K562 (cell line): ENCODE data around the gene TIMM50. TPM values are rescaled to one million over a fixed set of nuclear protein-coding genes. Genes with fewer than 3 reads are reported as not detected.

Experiments
- ASH1L ChIP-seq: fragments of 450-650 bp; IDR thresholded peaks from 2 replicates; pipeline ENCODE4 v1.6.1; 2018; ENCODE audit warnings: borderline replicate concordance, mild to moderate bottlenecking, low read depth; ENCODE audit not compliant: partially characterized antibody
- ATF7 ChIP-seq: fragments of 450-650 bp; IDR thresholded peaks from 2 replicates; pipeline ENCODE4 v1.7.1; 2014; ENCODE audit warnings: mild to moderate bottlenecking, moderate library complexity
- EZH2 ChIP-seq: IDR thresholded peaks from 2 replicates; pipeline ENCODE4 v1.6.1; 2012; ENCODE audit warnings: low read depth, mild to moderate bottlenecking, inconsistent platforms, low read length, borderline replicate concordance
- TCF7L2 ChIP-seq: fragments of 150-350 bp; IDR thresholded peaks from 2 replicates; pipeline ENCODE4 v1.6.1; 2016; ENCODE audit warnings: low read depth, mild to moderate bottlenecking, low read length, moderate library complexity
- polyA plus RNA-seq, 8 experiments: library from polyadenylated mRNA; depleted of rRNA in 4 of 8; stranded (reverse) in 5 of 8; unstranded in 3 of 8; fragments of >200 nt; fragmentation: Nextera tagmentation in 2 of 8; fragmentation: Illumina TruSeq in 1 of 8; extraction: Ambion mirVana in 2 of 8; extraction: Trizol in 1 of 8; gene quantifications; 2 replicates each; pipeline versions ENCODE4 v1.2.1 to v1.2.3, GENCODE V29; 2011 to 2014; ENCODE audit warnings: inconsistent platforms in 1 of 8, missing spikeins in 1 of 8
- total RNA-seq, 7 experiments: library from RNA; depleted of rRNA in 6 of 7; stranded (reverse); fragments of >200 nt in 6 of 7; fragmentation: Illumina TruSeq in 2 of 7; extraction: Trizol in 2 of 7; gene quantifications; 2 replicates each; pipeline versions ENCODE4 v1.2.1 to v1.2.3, GENCODE V29; 2011 to 2021; ENCODE audit warnings: low replicate concordance in 1 of 7
- TF ChIP-seq, protein P1 (sequence below): fragments of 450-650 bp; IDR thresholded peaks from 2 replicates; pipeline ENCODE4 v1.6.1; 2017; ENCODE audit warnings: antibody characterized with exemption, mild to moderate bottlenecking
- TF ChIP-seq, protein P2 (sequence below): fragments of 250-450 bp; sonication (Bioruptor Pico); IDR thresholded peaks from 2 replicates; pipeline ENCODE4 v1.4.0; 2020; ENCODE audit warnings: mild to moderate bottlenecking, moderate library complexity
- TF ChIP-seq, protein P3 (sequence below): fragments of 450-650 bp; formaldehyde crosslinking; conservative IDR thresholded peaks from 2 replicates; pipeline ENCODE4 v1.4.0; 2022; ENCODE audit warnings: mild to moderate bottlenecking, missing genetic modification characterization

TIMM50 gene
- total and polyA plus RNA-seq, 9 of the 15 experiments (the other 6 are each of a cell fraction or from before 2014, with no cell fraction given): 28.3 to 221 (median 170) TPM

DNA sequence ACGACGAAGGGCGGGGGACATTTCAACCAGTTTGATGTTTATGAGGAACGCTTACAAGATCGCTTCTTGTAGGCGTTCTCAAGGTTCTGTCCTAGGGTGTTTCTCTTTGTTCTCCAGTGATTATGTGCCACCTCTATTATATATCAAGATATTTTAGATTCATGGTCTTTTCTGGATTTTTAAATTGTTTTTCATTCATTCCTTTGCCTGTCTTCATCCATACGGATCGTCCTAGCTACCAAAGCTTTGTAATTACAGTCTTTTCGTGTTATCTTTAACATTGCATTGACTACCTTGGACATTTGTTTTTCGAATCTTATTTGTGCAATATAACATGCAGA lies 59.7 kb downstream of the TIMM50 start (continued):
- TF ChIP-seq, protein P1, sequence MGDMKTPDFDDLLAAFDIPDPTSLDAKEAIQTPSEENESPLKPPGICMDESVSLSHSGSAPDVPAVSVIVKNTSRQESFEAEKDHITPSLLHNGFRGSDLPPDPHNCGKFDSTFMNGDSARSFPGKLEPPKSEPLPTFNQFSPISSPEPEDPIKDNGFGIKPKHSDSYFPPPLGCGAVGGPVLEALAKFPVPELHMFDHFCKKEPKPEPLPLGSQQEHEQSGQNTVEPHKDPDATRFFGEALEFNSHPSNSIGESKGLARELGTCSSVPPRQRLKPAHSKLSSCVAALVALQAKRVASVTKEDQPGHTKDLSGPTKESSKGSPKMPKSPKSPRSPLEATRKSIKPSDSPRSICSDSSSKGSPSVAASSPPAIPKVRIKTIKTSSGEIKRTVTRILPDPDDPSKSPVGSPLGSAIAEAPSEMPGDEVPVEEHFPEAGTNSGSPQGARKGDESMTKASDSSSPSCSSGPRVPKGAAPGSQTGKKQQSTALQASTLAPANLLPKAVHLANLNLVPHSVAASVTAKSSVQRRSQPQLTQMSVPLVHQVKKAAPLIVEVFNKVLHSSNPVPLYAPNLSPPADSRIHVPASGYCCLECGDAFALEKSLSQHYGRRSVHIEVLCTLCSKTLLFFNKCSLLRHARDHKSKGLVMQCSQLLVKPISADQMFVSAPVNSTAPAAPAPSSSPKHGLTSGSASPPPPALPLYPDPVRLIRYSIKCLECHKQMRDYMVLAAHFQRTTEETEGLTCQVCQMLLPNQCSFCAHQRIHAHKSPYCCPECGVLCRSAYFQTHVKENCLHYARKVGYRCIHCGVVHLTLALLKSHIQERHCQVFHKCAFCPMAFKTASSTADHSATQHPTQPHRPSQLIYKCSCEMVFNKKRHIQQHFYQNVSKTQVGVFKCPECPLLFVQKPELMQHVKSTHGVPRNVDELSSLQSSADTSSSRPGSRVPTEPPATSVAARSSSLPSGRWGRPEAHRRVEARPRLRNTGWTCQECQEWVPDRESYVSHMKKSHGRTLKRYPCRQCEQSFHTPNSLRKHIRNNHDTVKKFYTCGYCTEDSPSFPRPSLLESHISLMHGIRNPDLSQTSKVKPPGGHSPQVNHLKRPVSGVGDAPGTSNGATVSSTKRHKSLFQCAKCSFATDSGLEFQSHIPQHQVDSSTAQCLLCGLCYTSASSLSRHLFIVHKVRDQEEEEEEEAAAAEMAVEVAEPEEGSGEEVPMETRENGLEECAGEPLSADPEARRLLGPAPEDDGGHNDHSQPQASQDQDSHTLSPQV: no peak
- TF ChIP-seq TCF7L2: no peak
- no peak for TF ChIP-seq EZH2
- TF ChIP-seq, protein P2, sequence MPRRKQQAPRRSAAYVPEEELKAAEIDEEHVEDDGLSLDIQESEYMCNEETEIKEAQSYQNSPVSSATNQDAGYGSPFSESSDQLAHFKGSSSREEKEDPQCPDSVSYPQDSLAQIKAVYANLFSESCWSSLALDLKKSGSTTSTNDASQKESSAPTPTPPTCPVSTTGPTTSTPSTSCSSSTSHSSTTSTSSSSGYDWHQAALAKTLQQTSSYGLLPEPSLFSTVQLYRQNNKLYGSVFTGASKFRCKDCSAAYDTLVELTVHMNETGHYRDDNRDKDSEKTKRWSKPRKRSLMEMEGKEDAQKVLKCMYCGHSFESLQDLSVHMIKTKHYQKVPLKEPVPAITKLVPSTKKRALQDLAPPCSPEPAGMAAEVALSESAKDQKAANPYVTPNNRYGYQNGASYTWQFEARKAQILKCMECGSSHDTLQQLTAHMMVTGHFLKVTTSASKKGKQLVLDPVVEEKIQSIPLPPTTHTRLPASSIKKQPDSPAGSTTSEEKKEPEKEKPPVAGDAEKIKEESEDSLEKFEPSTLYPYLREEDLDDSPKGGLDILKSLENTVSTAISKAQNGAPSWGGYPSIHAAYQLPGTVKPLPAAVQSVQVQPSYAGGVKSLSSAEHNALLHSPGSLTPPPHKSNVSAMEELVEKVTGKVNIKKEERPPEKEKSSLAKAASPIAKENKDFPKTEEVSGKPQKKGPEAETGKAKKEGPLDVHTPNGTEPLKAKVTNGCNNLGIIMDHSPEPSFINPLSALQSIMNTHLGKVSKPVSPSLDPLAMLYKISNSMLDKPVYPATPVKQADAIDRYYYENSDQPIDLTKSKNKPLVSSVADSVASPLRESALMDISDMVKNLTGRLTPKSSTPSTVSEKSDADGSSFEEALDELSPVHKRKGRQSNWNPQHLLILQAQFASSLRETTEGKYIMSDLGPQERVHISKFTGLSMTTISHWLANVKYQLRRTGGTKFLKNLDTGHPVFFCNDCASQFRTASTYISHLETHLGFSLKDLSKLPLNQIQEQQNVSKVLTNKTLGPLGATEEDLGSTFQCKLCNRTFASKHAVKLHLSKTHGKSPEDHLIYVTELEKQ (CRISPR knock-in tag): no peak
- no peak for TF ChIP-seq ASH1L
- TF ChIP-seq ATF7: peak; percentile 8; the same call in 1 of the 2 replicates
- TF ChIP-seq, protein P3, sequence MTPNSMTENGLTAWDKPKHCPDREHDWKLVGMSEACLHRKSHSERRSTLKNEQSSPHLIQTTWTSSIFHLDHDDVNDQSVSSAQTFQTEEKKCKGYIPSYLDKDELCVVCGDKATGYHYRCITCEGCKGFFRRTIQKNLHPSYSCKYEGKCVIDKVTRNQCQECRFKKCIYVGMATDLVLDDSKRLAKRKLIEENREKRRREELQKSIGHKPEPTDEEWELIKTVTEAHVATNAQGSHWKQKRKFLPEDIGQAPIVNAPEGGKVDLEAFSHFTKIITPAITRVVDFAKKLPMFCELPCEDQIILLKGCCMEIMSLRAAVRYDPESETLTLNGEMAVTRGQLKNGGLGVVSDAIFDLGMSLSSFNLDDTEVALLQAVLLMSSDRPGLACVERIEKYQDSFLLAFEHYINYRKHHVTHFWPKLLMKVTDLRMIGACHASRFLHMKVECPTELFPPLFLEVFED: no peak

Other genes with a start within 250 kb of the TIMM50 start
Only the 7 nearest of the 20 such genes appear.
- 9.8 and 17.1 TPM in 2 replicates for gene PLEKHG2, start 68.2 kb upstream of the TIMM50 start, total RNA-seq (2014; rRNA removed)
- 5.9 and 6.8 TPM in 2 replicates for gene PLEKHG2, start 68.2 kb upstream of the TIMM50 start, total RNA-seq (2014; rRNA removed; fragmentation: Illumina TruSeq; extraction: Trizol)
- gene PLEKHG2, start 68.2 kb upstream of the TIMM50 start, total RNA-seq (2015; rRNA removed; fragmentation: Illumina TruSeq; extraction: Trizol): 8.1 and 11.4 TPM in 2 replicates
- gene PLEKHG2, start 68.2 kb upstream of the TIMM50 start, total RNA-seq (2021): 41.1 and 45.7 TPM in 2 replicates
- 5.4 and 8.5 TPM in 2 replicates for gene PLEKHG2, start 68.2 kb upstream of the TIMM50 start, polyA plus RNA-seq (2011; rRNA removed)
- 18.6 and 27.7 TPM in 2 replicates for gene PLEKHG2, start 68.2 kb upstream of the TIMM50 start, polyA plus RNA-seq (2014; fragmentation: Illumina TruSeq; extraction: Trizol)
- gene PLEKHG2, start 68.2 kb upstream of the TIMM50 start, polyA plus RNA-seq (2014; fragmentation: Nextera tagmentation; extraction: Ambion mirVana): 1 to 10 TPM in 1 of 2 experiments, under 1 TPM in 1; 0.98 to 3.0 TPM
- 14.9 and 18.0 TPM in 2 replicates for gene PLEKHG2, start 68.2 kb upstream of the TIMM50 start, polyA plus RNA-seq (2014; rRNA removed)
- gene RPS16, start 44.9 kb upstream of the TIMM50 start, total RNA-seq (2014; rRNA removed): 2,011 and 2,125 TPM in 2 replicates
- 82.6 and 146 TPM in 2 replicates for gene RPS16, start 44.9 kb upstream of the TIMM50 start, total RNA-seq (2014; rRNA removed; fragmentation: Illumina TruSeq; extraction: Trizol)
- 114 and 137 TPM in 2 replicates for gene RPS16, start 44.9 kb upstream of the TIMM50 start, total RNA-seq (2015; rRNA removed; fragmentation: Illumina TruSeq; extraction: Trizol)
- 3,072 and 3,267 TPM in 2 replicates for gene RPS16, start 44.9 kb upstream of the TIMM50 start, total RNA-seq (2021)
- 1,618 and 2,255 TPM in 2 replicates for gene RPS16, start 44.9 kb upstream of the TIMM50 start, polyA plus RNA-seq (2011; rRNA removed)
- gene RPS16, start 44.9 kb upstream of the TIMM50 start, polyA plus RNA-seq (2014; fragmentation: Illumina TruSeq; extraction: Trizol): 2,204 and 2,973 TPM in 2 replicates
- gene RPS16, start 44.9 kb upstream of the TIMM50 start, polyA plus RNA-seq (2014; fragmentation: Nextera tagmentation; extraction: Ambion mirVana): 1,000 to 10,000 TPM; 2,545 to 3,175 TPM
- 3,400 and 3,671 TPM in 2 replicates for gene RPS16, start 44.9 kb upstream of the TIMM50 start, polyA plus RNA-seq (2014; rRNA removed)
- 64.1 and 68.6 TPM in 2 replicates for gene SUPT5H, start 35.3 kb upstream of the TIMM50 start, total RNA-seq (2014; rRNA removed)
- gene SUPT5H, start 35.3 kb upstream of the TIMM50 start, total RNA-seq (2014; rRNA removed; fragmentation: Illumina TruSeq; extraction: Trizol): 29.4 and 34.5 TPM in 2 replicates
- 35.9 and 36.9 TPM in 2 replicates for gene SUPT5H, start 35.3 kb upstream of the TIMM50 start, total RNA-seq (2015; rRNA removed; fragmentation: Illumina TruSeq; extraction: Trizol)
- 73.4 and 85.9 TPM in 2 replicates for gene SUPT5H, start 35.3 kb upstream of the TIMM50 start, total RNA-seq (2021)
- 27.6 and 58.9 TPM in 2 replicates for gene SUPT5H, start 35.3 kb upstream of the TIMM50 start, polyA plus RNA-seq (2011; rRNA removed)
- gene SUPT5H, start 35.3 kb upstream of the TIMM50 start, polyA plus RNA-seq (2014; fragmentation: Illumina TruSeq; extraction: Trizol): 68.9 and 70.5 TPM in 2 replicates
- gene SUPT5H, start 35.3 kb upstream of the TIMM50 start, polyA plus RNA-seq (2014; fragmentation: Nextera tagmentation; extraction: Ambion mirVana): 10 to 100 TPM; 13.3 to 18.8 TPM
- gene SUPT5H, start 35.3 kb upstream of the TIMM50 start, polyA plus RNA-seq (2014; rRNA removed): 50.2 and 75.6 TPM in 2 replicates
- gene DLL3, start 18.1 kb downstream of the TIMM50 start, total RNA-seq (2014; rRNA removed): 5.4 and 5.5 TPM in 2 replicates
- 1.1 TPM in 2 replicates for gene DLL3, start 18.1 kb downstream of the TIMM50 start, total RNA-seq (2014; rRNA removed; fragmentation: Illumina TruSeq; extraction: Trizol)
- gene DLL3, start 18.1 kb downstream of the TIMM50 start, total RNA-seq (2015; rRNA removed; fragmentation: Illumina TruSeq; extraction: Trizol): 0.80 and 1.1 TPM in 2 replicates
- gene DLL3, start 18.1 kb downstream of the TIMM50 start, total RNA-seq (2021): 2.5 and 3.4 TPM in 2 replicates
- 2.1 and 2.5 TPM in 2 replicates for gene DLL3, start 18.1 kb downstream of the TIMM50 start, polyA plus RNA-seq (2011; rRNA removed)
- 0.53 and 0.92 TPM in 2 replicates for gene DLL3, start 18.1 kb downstream of the TIMM50 start, polyA plus RNA-seq (2014; fragmentation: Illumina TruSeq; extraction: Trizol)
- 1 to 10 TPM in 1 of 2 experiments, under 1 TPM in 1; 0.92 to 1.2 TPM for gene DLL3, start 18.1 kb downstream of the TIMM50 start, polyA plus RNA-seq (2014; fragmentation: Nextera tagmentation; extraction: Ambion mirVana)
- gene DLL3, start 18.1 kb downstream of the TIMM50 start, polyA plus RNA-seq (2014; rRNA removed): 5.2 and 6.3 TPM in 2 replicates
- not detected in 2 replicates for gene SELENOV, start 34.3 kb downstream of the TIMM50 start, total RNA-seq (2014; rRNA removed)
- not detected in 2 replicates for gene SELENOV, start 34.3 kb downstream of the TIMM50 start, total RNA-seq (2014; rRNA removed; fragmentation: Illumina TruSeq; extraction: Trizol)
- not detected in 2 replicates for gene SELENOV, start 34.3 kb downstream of the TIMM50 start, total RNA-seq (2015; rRNA removed; fragmentation: Illumina TruSeq; extraction: Trizol)
- 0.09 and 0.20 TPM in 2 replicates for gene SELENOV, start 34.3 kb downstream of the TIMM50 start, total RNA-seq (2021)
- gene SELENOV, start 34.3 kb downstream of the TIMM50 start, polyA plus RNA-seq (2011; rRNA removed): 0.15 TPM in 1 of 2 replicates, not detected in the other
- 0.08 and 0.09 TPM in 2 replicates for gene SELENOV, start 34.3 kb downstream of the TIMM50 start, polyA plus RNA-seq (2014; fragmentation: Illumina TruSeq; extraction: Trizol)
- under 1 TPM; 0.04 to 0.06 TPM for gene SELENOV, start 34.3 kb downstream of the TIMM50 start, polyA plus RNA-seq (2014; fragmentation: Nextera tagmentation; extraction: Ambion mirVana)
- 0.05 TPM in 1 of 2 replicates, not detected in the other for gene SELENOV, start 34.3 kb downstream of the TIMM50 start, polyA plus RNA-seq (2014; rRNA removed)
- gene EID2B, start 52.0 kb downstream of the TIMM50 start, total RNA-seq (2014; rRNA removed): 4.8 and 5.1 TPM in 2 replicates
- 3.9 and 4.8 TPM in 2 replicates for gene EID2B, start 52.0 kb downstream of the TIMM50 start, total RNA-seq (2014; rRNA removed; fragmentation: Illumina TruSeq; extraction: Trizol)
- gene EID2B, start 52.0 kb downstream of the TIMM50 start, total RNA-seq (2015; rRNA removed; fragmentation: Illumina TruSeq; extraction: Trizol): 2.9 and 3.5 TPM in 2 replicates
- gene EID2B, start 52.0 kb downstream of the TIMM50 start, total RNA-seq (2021): 3.9 and 4.2 TPM in 2 replicates
- 7.9 and 9.3 TPM in 2 replicates for gene EID2B, start 52.0 kb downstream of the TIMM50 start, polyA plus RNA-seq (2011; rRNA removed)
- gene EID2B, start 52.0 kb downstream of the TIMM50 start, polyA plus RNA-seq (2014; fragmentation: Illumina TruSeq; extraction: Trizol): 2.0 and 2.8 TPM in 2 replicates
- 1 to 10 TPM; 4.9 to 5.4 TPM for gene EID2B, start 52.0 kb downstream of the TIMM50 start, polyA plus RNA-seq (2014; fragmentation: Nextera tagmentation; extraction: Ambion mirVana)
- gene EID2B, start 52.0 kb downstream of the TIMM50 start, polyA plus RNA-seq (2014; rRNA removed): 8.8 and 9.8 TPM in 2 replicates
- gene EID2, start 59.3 kb downstream of the TIMM50 start, total RNA-seq (2014; rRNA removed): 18.5 and 20.8 TPM in 2 replicates
- 10.9 and 11.7 TPM in 2 replicates for gene EID2, start 59.3 kb downstream of the TIMM50 start, total RNA-seq (2014; rRNA removed; fragmentation: Illumina TruSeq; extraction: Trizol)
- 9.9 and 11.3 TPM in 2 replicates for gene EID2, start 59.3 kb downstream of the TIMM50 start, total RNA-seq (2015; rRNA removed; fragmentation: Illumina TruSeq; extraction: Trizol)
- 13.8 and 14.6 TPM in 2 replicates for gene EID2, start 59.3 kb downstream of the TIMM50 start, total RNA-seq (2021)
- gene EID2, start 59.3 kb downstream of the TIMM50 start, polyA plus RNA-seq (2011; rRNA removed): 7.3 and 12.4 TPM in 2 replicates
- gene EID2, start 59.3 kb downstream of the TIMM50 start, polyA plus RNA-seq (2014; fragmentation: Illumina TruSeq; extraction: Trizol): 8.2 and 9.6 TPM in 2 replicates
- 1 to 10 TPM; 2.5 to 2.7 TPM for gene EID2, start 59.3 kb downstream of the TIMM50 start, polyA plus RNA-seq (2014; fragmentation: Nextera tagmentation; extraction: Ambion mirVana)
- gene EID2, start 59.3 kb downstream of the TIMM50 start, polyA plus RNA-seq (2014; rRNA removed): 18.5 and 23.6 TPM in 2 replicates